UCSD-AML1 (cell line): ENCODE data around the gene CCDC27.

ENCODE experiments used
- DNase-seq: peaks from one replicate; lab custom pipeline; 2025; ENCODE audit not compliant: unreplicated experiment; lab: John Stamatoyannopoulos, UW

CCDC27 gene

DNA sequence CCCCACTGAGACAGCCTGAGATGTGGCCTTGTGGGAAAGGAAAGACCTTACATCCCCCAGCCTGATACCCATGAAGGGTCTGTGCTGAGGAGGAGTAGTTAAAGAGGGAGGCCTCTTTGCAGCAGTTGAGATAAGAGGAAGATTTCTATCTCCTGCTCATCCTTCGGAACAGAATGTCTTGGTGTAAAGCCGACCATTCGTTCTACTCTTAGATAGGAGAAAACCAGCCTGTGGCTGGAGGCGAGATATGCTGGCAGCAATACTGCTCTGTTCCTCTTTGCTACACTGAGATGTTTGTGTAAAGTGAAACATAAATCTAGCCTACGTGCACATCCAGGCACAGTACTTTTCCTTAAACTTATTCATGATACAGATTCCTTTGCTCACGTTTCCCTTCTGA lies 1.5 kb upstream of the CCDC27 start:
- DNase-seq, result no peak

DNA sequence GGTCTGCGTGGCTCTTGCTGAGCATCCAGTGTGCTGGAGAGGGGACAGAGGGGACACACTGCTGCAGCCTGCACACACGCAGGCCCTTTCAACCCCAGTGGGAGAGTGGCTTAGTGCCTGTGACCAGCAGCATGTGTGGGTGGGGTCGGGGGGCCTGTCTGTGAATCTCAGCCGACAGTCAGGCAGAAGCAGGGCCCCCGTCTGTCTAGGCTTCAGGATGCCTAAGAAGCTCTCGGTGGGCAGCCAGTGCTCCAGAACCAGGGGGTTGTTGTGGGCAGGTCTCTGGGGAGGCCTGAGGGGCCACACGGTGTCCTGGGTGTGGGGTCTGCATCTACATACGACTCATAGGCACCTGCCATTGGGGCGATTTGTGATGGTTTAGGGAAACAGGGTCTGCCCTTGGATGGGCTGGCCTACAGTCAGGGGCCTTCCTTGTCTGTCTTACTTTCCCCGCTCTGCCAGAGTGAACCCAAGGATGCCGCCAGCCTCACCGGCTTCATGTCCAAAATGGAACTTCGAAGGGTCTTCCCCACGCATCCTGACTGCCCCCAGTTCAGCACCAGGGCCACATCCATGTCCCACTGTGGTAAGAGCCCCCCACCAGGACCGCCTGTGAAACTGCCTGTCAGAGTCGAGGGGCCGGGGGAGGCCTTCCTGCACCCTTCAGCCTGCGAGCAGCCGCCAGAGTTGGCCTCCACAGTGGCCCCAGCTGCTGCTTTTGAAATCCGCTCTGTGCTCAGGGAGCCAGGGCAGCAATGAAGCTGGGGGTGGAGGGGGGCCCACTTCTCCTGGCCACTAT lies 1.6 kb downstream of the CCDC27 start:
- no peak for DNase-seq

DNA sequence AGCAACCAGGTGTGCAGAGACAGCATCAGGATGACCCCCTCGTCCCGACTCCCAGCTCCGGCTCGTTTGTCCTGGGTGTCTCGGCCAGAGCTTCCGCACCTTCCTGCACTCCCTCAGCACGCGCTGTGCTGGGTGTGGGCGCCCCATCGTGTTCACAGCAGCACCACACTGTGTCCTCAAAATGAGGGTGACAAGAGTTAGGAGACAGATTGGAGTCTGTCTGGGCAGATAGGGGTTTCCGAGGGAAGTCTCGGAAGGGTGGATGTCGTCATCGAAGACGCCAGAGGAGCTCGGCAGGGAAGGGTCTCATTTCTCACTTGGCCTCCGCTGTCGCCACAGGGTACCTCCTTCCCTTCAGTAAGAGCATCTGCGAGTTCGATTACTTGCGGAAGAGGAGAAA lies 4.1 kb downstream of the CCDC27 start:
- DNase-seq, result no peak

DNA sequence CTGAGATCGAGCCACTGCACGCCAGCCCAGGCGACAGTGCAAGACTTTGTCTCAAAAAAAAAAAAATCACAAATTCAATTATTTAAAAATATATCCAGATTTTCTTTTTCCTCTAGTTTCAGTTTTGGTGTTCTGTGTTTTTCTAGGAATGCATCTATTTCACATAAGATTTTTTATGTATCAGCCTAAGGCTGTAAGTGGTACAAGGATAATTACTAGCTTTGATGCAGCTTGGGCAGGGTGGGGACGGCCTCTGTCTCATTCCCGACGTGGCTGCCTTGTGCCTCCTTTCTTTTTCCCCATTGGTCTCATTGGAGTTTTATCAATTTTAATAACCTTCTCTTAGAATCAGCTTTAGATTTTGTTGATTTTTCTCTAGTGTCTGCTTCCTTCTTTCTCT lies 6.9 kb downstream of the CCDC27 start:
- DNase-seq, result no peak

GRCh38 chr1:3759796-3760195 lies 7.5 kb downstream of the CCDC27 start:
- no peak for DNase-seq

DNA sequence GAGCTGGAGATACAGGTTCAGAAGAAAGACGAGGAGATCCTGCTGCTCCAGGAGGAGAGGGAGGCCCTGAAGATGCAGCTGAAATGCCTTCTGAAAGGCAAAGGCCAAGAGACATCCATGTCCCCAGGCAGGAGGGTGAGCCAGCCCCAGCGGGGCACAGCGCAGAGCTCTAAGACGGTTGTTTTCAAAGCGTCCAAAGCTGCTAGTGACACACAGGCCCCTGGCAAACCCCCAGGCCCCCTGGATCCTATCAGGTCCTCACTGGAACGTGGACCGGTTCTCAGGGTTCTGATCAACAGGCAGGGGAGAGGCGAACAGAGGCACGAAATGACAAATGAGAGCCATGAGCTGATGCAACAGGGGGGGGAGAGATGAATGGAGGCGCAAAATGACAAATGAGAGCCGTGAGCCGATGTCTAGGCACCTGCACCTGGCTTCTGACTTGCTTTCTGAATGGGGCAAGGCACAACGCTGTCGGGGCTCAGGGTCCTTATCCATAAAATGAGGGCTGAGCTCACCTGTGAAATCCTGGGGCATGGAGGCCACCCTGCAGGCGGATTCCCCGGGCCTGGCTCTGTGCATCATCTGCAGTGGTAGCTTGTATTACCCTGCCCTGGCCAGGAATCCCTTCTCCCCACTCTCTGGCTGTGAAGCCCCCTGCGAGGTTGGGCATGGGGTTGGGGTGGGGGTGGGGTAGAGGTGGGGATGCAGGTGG lies 9.2 kb downstream of the CCDC27 start:
- DNase-seq, result no peak

GRCh38 chr1:3762151-3762872 lies 10.1 kb downstream of the CCDC27 start:
- no peak for DNase-seq

DNA sequence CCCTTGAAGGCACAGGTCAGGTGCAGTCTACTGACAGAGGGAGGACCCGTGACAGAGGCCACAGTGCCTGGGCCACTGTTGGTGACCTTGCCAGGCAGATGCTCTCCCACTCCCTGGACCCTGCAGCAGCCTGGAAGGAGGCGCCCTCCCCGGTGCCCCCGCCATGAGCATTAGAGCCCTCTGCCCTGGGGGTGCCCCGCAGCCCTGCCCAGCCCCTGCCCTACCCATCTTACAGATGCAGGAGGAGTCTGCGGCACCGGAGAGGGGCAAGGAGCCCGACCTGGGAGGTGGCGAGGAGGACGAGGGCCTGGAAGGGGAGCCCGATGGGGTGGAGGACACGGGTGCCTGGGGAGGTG lies 10.6 kb downstream of the CCDC27 start:
- no peak for DNase-seq

- no peak for DNase-seq
Observed at GRCh38 chr1:3763351-3764125, 11.3 kb downstream of the CCDC27 start.

DNA sequence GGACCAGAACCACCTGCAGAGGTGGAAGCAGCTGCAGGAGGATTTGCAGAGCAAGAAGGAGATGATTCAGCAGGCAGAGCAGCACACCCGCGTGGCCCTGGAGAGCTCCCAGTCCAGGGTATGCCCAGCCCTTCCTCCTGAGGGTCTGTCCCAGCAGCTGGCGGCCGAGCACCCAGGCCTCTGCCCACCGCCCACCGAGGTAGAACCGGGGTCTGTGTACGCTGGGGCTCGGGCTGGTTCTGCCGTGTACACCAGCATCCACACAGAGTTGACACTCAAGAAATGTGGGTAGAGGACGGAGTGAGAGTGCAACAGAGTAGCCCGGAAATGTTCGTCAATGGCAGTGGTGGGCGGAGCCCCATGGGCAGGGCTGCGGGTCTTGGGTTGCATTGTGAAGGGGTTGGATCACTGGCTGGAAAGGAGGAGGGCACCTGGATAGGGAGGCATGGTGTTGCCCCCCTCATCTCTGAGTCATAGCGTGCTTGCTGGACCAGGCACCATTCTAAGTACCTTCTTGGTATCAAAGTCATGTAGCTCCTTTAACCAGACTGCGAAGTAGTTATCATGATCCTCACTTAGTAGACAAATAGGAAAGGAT lies 15.2 kb downstream of the CCDC27 start:
- no peak for DNase-seq

- no peak for DNase-seq
Observed at GRCh38 chr1:3768811-3769390, 16.7 kb downstream of the CCDC27 start.

DNA sequence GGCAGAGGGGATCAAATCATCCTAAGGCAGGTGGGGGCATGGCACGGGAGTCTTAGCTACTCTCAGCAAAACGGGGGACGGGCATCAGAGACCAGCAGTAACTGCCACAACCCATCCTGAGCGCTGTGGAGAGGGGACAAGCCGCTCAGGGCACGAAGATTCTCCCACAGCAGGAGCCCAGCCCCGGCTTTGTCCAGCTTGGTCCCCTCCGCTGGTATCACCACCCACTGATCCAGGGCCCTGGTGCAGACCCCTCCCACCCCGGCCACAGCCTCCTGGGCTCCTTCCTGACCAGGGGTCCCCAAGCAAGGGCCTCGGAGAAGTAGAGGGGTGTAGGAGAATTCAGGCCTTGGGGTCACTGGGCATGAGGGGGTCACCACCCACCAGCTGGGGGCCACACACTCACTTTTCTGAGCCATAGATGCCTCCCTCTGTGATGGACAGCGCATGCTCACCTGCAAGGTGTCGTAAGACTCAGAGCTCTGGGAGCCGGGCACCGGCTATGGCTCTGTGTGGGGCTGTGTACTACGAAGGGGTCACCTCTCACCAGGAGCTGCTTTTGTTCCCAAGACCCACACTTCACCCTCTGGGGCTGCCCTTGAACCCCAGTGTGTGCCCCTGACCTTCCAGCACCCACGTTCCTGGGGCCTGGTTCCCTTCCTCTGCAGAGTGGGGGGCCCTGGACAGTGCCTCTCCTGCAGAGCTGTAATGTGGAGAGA lies 18.0 kb downstream of the CCDC27 start:
- no peak for DNase-seq

GRCh38 chr1:3771108-3772026 lies 19.1 kb downstream of the CCDC27 start:
- DNase-seq, result no peak

DNA sequence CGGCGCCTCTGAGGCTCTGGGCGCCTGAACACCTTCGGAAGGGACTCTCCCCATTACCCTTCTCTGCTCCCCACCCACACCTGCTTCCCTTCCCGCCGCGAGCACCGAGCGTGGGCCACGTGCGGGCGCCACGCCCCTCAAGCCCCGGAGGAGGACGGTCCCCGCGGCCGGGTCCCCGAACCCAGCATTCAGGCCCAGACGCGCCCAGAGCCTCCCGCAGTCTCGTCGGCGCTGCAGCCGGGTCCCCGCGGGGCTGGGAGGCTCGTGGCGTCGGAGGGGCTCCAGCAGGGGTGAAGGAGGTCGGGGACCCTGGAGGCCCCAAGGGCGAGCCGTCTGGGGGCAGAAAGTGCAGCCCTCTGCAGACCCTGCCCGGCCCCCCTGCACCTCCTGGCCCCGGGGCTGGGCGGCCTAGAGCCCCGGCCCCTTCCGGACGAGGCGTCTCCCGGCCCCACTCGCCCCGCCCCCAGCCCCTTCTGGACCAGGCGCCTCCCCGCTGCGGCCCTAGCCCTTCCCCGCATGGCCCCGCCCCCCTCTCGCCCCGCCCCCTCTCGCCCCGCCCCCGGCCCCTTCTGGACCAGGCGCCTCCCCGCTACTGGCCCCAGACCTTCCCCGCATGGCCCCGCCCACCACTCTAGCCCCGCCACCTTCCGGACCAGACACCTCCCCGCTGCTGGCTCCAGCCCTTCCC lies 19.9 kb downstream of the CCDC27 start:
- peak; percentile 91 for DNase-seq

GRCh38 chr1:3772715-3773571 lies 20.7 kb downstream of the CCDC27 start, which contains the start of gene SMIM1:
Gene SMIM1, plus strand, starts transcription at chr1:3772749. Its CDS starts 2,625 bp downstream, at chr1:3775374.
- DNase-seq, result no peak

- DNase-seq, result no peak
Observed at GRCh38 chr1:3773572-3774275, 21.5 kb downstream of the CCDC27 start.
